ENCODE results near the gene CDH26.

GRCh38 chr20:60022849-60023248 is 64.6 kb downstream of the CDH26 start:
- TF ChIP-seq CTCF (IDR thresholded peaks at IDR 0.05; ENCODE audit: low read length) (no peak), EZH2 (optimal IDR thresholded peaks at IDR 0.05; ENCODE audit: low read depth, low read length) (no peak), EZH2phosphoT487 (IDR thresholded peaks at IDR 0.05; ENCODE audit: low read length) (no peak)
